Amygdala (tissue), 56 donors: ENCODE measurements around the gene AKR1A1.
"Not testable (repeated sequence)": the region's sequence is repeated elsewhere in the genome, so short reads cannot be mapped to it uniquely, and the experiment has no call there.

Experiments
- DNase-seq, 56 donors: peaks; one replicate each; lab custom pipeline; 2025; lab: John Stamatoyannopoulos, UW

Gene AKR1A1

GRCh38 chr1:45566722-45567121, 16.1 kb downstream of the AKR1A1 start:
- peak in 2 of 56 donors; percentile 3 to 5 for DNase-seq

GRCh38 chr1:45567911-45568310, 17.3 kb downstream of the AKR1A1 start:
- no peak for DNase-seq

- DNase-seq = no peak
Observed at GRCh38 chr1:45568421-45568820, 17.8 kb downstream of the AKR1A1 start.

DNA sequence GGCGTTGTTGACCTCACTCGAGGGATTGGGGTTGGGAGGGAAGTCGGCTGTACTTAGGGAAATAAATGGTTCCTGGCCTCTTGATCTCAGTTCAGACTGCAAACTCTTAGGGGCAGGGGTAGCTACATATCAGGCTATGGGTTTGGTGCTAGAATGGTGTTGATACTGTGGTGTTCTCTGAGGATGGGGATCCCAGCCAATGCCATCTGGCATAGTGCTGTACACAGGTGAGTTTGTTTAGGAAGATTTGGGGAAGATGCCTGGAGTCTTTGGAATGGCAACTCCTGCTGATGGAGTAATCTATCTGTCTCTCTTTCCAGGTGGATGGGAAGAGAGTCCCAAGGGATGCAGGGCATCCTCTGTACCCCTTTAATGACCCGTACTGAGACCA, 18.9 kb downstream of the AKR1A1 start:
- no peak for DNase-seq

- peak in 51 of 56 donors; percentile 6 to 82 (median 41) for DNase-seq
Observed at GRCh38 chr1:45569962-45570581, 19.4 kb downstream of the AKR1A1 start.

DNA sequence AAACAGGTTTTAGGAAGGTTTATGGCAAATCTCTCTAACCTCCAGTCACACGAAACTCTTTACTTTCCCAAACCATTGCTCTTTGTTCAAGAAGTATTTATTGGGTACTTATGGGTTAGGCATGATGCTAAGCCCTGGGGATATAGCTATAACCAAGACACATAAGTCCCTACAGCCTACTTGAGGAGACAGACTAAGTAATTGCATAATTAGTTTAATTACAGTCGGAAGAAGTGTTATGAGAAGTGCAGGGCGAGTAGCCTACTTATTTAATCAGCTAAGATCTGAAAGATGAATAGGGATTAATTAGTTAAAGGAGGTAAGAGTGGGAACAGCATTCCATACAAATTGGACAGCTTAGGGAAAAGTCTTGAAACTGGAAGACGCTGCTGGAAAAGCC, 20.0 kb downstream of the AKR1A1 start:
- no peak for DNase-seq

GRCh38 chr1:45573231-45573804, 22.7 kb downstream of the AKR1A1 start:
- no peak for DNase-seq

DNA sequence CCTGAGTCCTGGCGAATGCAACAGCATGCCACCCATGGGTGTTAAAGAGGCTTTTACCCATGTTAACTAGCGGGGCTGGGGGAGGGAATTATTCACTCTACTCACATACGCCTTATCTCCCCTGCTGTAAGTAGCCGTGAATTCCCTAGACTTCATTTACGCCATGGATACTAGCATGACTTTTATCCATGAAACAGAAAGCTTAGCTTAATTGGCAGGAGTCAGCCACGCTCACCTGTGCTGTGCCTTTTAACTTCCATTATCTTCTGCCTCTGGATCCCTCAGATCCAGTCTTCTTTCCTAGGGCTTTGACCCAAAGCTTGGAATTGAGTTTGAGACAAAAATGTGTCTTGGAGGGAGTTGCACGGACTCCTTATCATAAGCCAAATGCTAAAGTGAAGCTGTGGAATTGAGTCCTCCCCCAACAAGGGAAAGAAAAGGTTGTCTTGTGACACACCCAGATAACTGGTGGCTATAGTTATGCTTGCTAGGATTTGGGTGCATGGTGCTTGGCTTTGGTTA, 23.5 kb downstream of the AKR1A1 start:
- no peak for DNase-seq

DNA sequence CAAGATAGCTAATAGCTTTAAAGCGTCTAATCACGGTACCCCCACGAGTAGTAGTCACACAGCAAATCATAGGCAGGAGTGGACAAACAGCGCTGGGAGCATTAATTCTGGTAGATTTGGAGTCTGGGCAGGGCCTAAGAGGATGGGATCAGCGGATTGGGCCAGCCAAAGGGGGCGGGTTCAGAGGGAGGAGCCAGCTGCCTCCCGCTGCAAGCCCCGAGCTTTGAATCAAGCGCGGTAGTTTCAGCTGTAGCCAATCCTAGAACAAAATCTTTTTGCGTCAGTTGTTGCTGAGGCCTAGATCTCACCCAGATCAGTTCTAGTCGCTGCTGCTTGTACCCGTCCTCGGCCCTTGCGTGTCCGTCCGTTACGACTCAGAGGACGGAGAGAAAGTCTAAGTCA, 32.6 kb downstream of the AKR1A1 start:
- DNase-seq = peak in 55 of 56 donors; percentile 73 to 97 (median 92)

GRCh38 chr1:45583666-45584350, 33.2 kb downstream of the AKR1A1 start, which contains the start of gene NASP:
Gene NASP (plus strand): TSS chr1:45584041. CDS start chr1:45584147, 106 bp downstream.
- peak; percentile 64 to 96 (median 84) for DNase-seq

- DNase-seq = peak in 55 of 56 donors; percentile 36 to 90 (median 77)
Observed at GRCh38 chr1:45584351-45585109, 33.9 kb downstream of the AKR1A1 start.

DNA sequence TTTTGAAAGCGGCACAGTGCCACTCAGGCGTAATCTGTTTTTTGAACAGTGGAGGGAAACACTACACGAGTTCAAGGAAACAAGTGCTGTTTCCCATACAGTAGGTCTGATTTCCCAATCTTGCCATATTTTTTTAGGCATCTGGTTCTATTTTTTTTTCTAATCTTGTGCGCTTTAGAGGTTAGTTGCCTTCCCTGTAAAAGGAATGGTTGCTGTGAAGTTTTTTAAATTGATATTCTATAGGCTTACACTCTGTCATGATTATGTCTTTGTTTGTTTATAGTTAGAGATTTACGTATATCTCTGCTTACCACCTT, 34.4 kb downstream of the AKR1A1 start:
- DNase-seq = no peak

DNA sequence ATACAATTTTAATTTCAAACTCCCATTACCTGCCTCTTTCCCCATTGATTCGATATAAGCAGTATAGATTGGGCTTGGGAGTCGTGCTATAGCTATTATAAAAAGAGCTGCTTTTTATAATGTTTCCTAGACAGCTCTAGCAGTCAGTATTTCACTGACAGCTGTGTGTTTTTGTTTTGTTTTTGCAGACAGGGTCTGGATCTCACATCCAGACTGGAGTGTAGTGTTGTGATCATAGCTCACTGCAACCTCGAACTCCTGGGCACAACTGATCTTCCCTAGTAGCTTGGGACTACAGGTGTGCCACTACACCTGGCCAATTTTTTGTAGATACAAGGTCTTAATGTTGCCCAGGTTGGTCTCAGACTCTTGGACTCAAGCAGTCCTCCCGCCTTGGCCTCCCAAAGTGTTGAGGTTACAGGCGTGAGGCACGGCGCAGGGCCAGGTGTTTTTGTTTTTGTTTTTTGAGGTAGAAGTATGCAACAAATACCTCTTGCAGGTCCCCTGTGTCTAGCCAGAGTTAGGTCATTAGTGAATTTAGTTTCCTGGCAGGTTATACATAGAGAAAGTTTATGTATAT, 35.0 kb downstream of the AKR1A1 start:
- no peak for DNase-seq

DNA sequence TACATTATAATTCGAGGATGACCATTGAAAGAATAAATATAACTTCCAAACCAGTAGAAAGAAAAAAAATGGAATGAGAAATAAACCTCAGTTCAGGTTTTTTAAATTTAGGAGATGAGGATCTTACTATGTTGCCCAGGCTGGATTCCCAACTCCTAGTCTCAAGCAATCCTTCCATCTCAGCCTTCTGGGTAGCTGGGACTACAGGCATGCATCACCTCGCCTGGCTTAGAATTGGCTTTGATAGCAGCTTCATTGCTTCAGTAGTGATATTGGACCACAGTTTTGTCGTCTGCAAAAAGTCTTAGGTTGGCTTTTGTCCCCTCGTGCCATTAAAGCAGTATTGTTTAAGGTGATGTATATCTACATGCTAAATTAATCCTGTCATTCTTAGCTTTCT, 36.1 kb downstream of the AKR1A1 start:
- no peak for DNase-seq

GRCh38 chr1:45589861-45590260, 39.2 kb downstream of the AKR1A1 start:
- no peak for DNase-seq

DNA sequence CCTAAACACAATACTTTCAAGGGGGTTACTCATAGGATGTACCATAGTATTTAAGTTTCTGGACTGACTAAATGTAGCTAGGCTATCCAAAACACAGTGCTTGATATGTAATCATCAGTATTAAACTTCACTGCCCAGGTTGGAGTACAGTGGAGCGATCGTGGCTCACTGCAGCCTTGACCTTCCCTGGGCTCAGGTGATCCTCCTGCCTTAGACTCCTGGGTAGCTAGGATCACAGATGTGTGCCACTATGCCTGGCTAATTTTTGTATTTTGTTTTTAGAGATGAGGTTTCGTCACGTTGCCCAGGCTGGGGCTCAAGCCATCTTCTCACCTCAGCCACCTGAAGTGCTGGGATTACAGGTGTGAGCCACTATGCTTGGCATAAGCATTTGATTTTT, 43.8 kb downstream of the AKR1A1 start:
- no peak for DNase-seq

DNA sequence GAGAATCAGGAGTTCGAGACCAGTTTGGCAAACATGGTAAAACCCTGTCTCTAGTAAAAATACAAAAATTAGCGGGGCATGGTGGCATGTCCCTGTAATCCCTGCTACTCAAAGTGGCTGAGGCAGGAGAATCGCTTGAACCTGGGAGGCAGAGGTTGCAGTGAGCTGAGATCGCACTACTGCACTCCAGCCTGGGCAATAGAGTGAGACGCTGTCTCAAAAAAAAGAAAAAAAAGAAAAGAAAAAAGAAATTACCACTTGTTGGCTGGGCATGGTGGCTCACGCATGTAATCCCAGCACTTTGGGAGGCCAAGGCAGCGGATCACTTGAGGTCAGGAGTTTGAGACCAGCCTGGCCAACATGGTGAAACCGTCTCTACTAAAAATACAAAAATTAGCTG, 46.1 kb downstream of the AKR1A1 start:
- DNase-seq = not testable (repeated sequence)

GRCh38 chr1:45604239-45604638, 53.6 kb downstream of the AKR1A1 start:
- no peak for DNase-seq

GRCh38 chr1:45607404-45608074, 56.9 kb downstream of the AKR1A1 start:
- no peak for DNase-seq
